ENCODE data around the gene ATP12A. TPM values are rescaled to one million over a fixed set of nuclear protein-coding genes. Genes with fewer than 3 reads are reported as not detected.

Gene ATP12A
- 0.18 TPM in 1 of 2 replicates, not detected in the other for polyA plus RNA-seq (2014; cell fraction: cytosol; rRNA removed)
- 0.03 TPM in 1 of 2 replicates, not detected in the other for polyA plus RNA-seq (2014; cell fraction: nucleus; rRNA removed)

GRCh38 chr13:24680258-24680920 is at the start of gene ATP12A:
Gene ATP12A, plus strand, starts transcription at chr13:24680408. Its CDS starts 336 bp downstream, at chr13:24680744.
- DNase-seq (ENCODE audit: low spot score) = no peak

- DNase-seq (ENCODE audit: low spot score) = no peak
Measured at GRCh38 chr13:24630851-24631620, 49.2 kb upstream of the ATP12A start.

GRCh38 chr13:24631922-24632321 is 48.3 kb upstream of the ATP12A start:
- no peak for DNase-seq (ENCODE audit: low spot score)

- no peak for DNase-seq (ENCODE audit: low spot score)
Measured at GRCh38 chr13:24632382-24633121, 47.7 kb upstream of the ATP12A start.

GRCh38 chr13:24636776-24637175 is 43.4 kb upstream of the ATP12A start:
- DNase-seq (ENCODE audit: low spot score) = no peak

- no peak for DNase-seq (ENCODE audit: low spot score)
Measured at GRCh38 chr13:24638096-24638495, 42.1 kb upstream of the ATP12A start.

- DNase-seq (ENCODE audit: low spot score) = no peak
Measured at GRCh38 chr13:24640752-24641151, 39.5 kb upstream of the ATP12A start.

- DNase-seq (ENCODE audit: low spot score) = no peak
Measured at GRCh38 chr13:24642219-24642618, 38.0 kb upstream of the ATP12A start.

- no peak for DNase-seq (ENCODE audit: low spot score)
Measured at GRCh38 chr13:24644036-24644435, 36.2 kb upstream of the ATP12A start.

GRCh38 chr13:24648271-24648670 is 31.9 kb upstream of the ATP12A start:
- DNase-seq (ENCODE audit: low spot score) = no peak

GRCh38 chr13:24648983-24649687 is 31.1 kb upstream of the ATP12A start:
- DNase-seq (ENCODE audit: low spot score) = no peak

GRCh38 chr13:24649688-24650043 is 30.5 kb upstream of the ATP12A start:
- DNase-seq (ENCODE audit: low spot score) = no peak

- no peak for DNase-seq (ENCODE audit: low spot score)
Measured at GRCh38 chr13:24650161-24650560, 30.0 kb upstream of the ATP12A start.

GRCh38 chr13:24651718-24652345 is 28.4 kb upstream of the ATP12A start:
- no peak for DNase-seq (ENCODE audit: low spot score)

- DNase-seq (ENCODE audit: low spot score) = no peak
Measured at GRCh38 chr13:24652359-24652758, 27.8 kb upstream of the ATP12A start.

GRCh38 chr13:24654741-24655140 is 25.5 kb upstream of the ATP12A start:
- no peak for DNase-seq (ENCODE audit: low spot score)

- no peak for DNase-seq (ENCODE audit: low spot score)
Measured at GRCh38 chr13:24659239-24659638, 21.0 kb upstream of the ATP12A start.

GRCh38 chr13:24660023-24660741 is 20.0 kb upstream of the ATP12A start:
- no peak for DNase-seq (ENCODE audit: low spot score)

GRCh38 chr13:24661713-24662112 is 18.5 kb upstream of the ATP12A start:
- no peak for DNase-seq (ENCODE audit: low spot score)
